Activated CD8-positive, alpha-beta memory T cell treated with anti-CD3 and anti-CD28 coated beads, Interleukin-2, amount 50 U/mL, for 48 hours (primary cell): ENCODE measurements around the gene ZNF479.
"Not testable (repeated sequence)": the region's sequence is repeated elsewhere in the genome, so short reads cannot be mapped to it uniquely, and the experiment has no call there.

Source experiments
- DNase-seq: peaks from one replicate; pipeline ENCODE4 v3.0.0-alpha.2; 2020

The ZNF479 gene

GRCh38 chr7:57132336-57132735 is at the start of gene ZNF479:
Gene ZNF479 (minus strand): TSS chr7:57132436. CDS start chr7:57132324, 112 bp downstream.
- not testable (repeated sequence) for DNase-seq

GRCh38 chr7:57182031-57182430 is 49.8 kb upstream of the ZNF479 start:
- no peak for DNase-seq

- no peak for DNase-seq
These were observed 49.0 kb upstream of the ZNF479 start for GRCh38 chr7:57181281-57181680.

- DNase-seq: no peak
These were observed 47.7 kb upstream of the ZNF479 start for GRCh38 chr7:57179776-57180415.

- no peak for DNase-seq
These were observed 46.5 kb upstream of the ZNF479 start for GRCh38 chr7:57178768-57179139.

- DNase-seq: no peak
These were observed 45.9 kb upstream of the ZNF479 start for GRCh38 chr7:57177856-57178767.

- no peak for DNase-seq
These were observed 44.8 kb upstream of the ZNF479 start for GRCh38 chr7:57176928-57177635.

GRCh38 chr7:57165285-57165899 is 33.2 kb upstream of the ZNF479 start:
- DNase-seq: no peak

GRCh38 chr7:57120123-57120784 is 12.0 kb downstream of the ZNF479 start:
- not testable (repeated sequence) for DNase-seq
